Gastrocnemius medialis (tissue), 4 donors: ENCODE results near the gene AUTS2. TPM values are rescaled to one million over a fixed set of nuclear protein-coding genes. Genes with fewer than 3 reads are reported as not detected.

Source experiments
- ATAC-seq, 2 donors: fragments of 150-250 bp; one replicate each; pipeline ENCODE4 v1.9.1; 2016
- DNase-seq, 2 donors: peaks; one replicate each; pipeline ENCODE4 v3.0.0-alpha.2; 2019
- H3K27ac ChIP-seq, 4 donors: fragments of 200-600 bp; sonication (generic); 1 replicate in 1 of 4; 2 replicates in 3 of 4; pipeline ENCODE4 v1.5.1; 2016 to 2018; ENCODE audit warnings: mild to moderate bottlenecking in 2 of 4, moderate library complexity in 1 of 4
- H3K27me3 ChIP-seq, 3 donors: fragments of 200-600 bp; sonication (generic) in 2 of 3; 1 replicate in 1 of 3; 2 replicates in 2 of 3; pipeline versions ENCODE4 v1.5.1 to v1.6.0; 2016 to 2019; ENCODE audit warnings: mild to moderate bottlenecking in 1 of 3, moderate library complexity in 1 of 3
- H3K36me3 ChIP-seq, 2 donors: fragments of 200-600 bp; sonication (generic) in 1 of 2; one replicate each; pipeline ENCODE4 v1.5.1; 2017 to 2018
- H3K4me1 ChIP-seq, 2 donors: fragments of 200-600 bp; sonication (generic) in 1 of 2; one replicate each; pipeline ENCODE4 v1.5.1; 2016 to 2017; ENCODE audit warnings: mild to moderate bottlenecking in 2 of 2
- H3K4me3 ChIP-seq, 4 donors: fragments of 200-600 bp; sonication (generic) in 3 of 4; 1 replicate in 1 of 4; 2 replicates in 3 of 4; pipeline ENCODE4 v1.5.1; 2016 to 2019; ENCODE audit warnings: mild to moderate bottlenecking in 2 of 4
- H3K9me3 ChIP-seq, 3 donors: fragments of 200-600 bp; sonication (generic) in 2 of 3; 1 replicate in 1 of 3; 2 replicates in 2 of 3; pipeline ENCODE4 v1.5.1; 2016 to 2019
- CTCF ChIP-seq, 5 experiments: fragments of 450-650 bp in 3 of 5; fragments of 200-600 bp in 2 of 5; sonication (generic) in 2 of 5; IDR thresholded peaks in 4 of 5; conservative IDR thresholded peaks in 1 of 5; 1 replicate in 4 of 5; 2 replicates in 1 of 5; pipeline ENCODE4 v1.5.1; 2016 to 2019; ENCODE audit warnings: antibody characterized with exemption in 5 of 5, mild to moderate bottlenecking in 3 of 5, moderate library complexity in 3 of 5
- POLR2A ChIP-seq, 2 donors: fragments of 450-650 bp; IDR thresholded peaks; one replicate each; pipeline ENCODE4 v1.6.1; 2017; ENCODE audit warnings: antibody characterized with exemption in 2 of 2, mild to moderate bottlenecking in 2 of 2, moderate library complexity in 2 of 2
- in situ Hi-C, 4 donors: fragments of 200-750 bp; cut with MboI; loops; one replicate each; pipeline versions ENCODE4 v1.15.0 to v1.8.0; 2017; ENCODE audit warnings: low sequenced_read_pairs in 4 of 4
- intact Hi-C: fragments of 100-400 bp; cut with DNase I; formaldehyde crosslinking; loops from one replicate; pipeline ENCODE4 v1.15.1; 2023; ENCODE audit warnings: low total_unique reads
- total RNA-seq, 4 donors: library from RNA; depleted of rRNA; stranded (reverse); fragments of >200 nt; gene quantifications; one replicate each; pipeline versions ENCODE4 v1.1.0 to v1.2.3, GENCODE V29; 2016

Gene AUTS2
- total RNA-seq, 4 donors from 2014 or later = 2.5 to 16.2 (median 8.5) TPM

GRCh38 chr7:70325509-70326101 is 727.3 kb downstream of the AUTS2 start:
- intact Hi-C loops = no loop called here
- ATAC-seq (no peak), DNase-seq (no peak)
- TF ChIP-seq POLR2A (IDR thresholded peaks at IDR 0.05) (no peak), CTCF (IDR thresholded peaks at IDR 0.05 in 4 of 5, conservative IDR thresholded peaks at IDR 0.05 in 1 of 5) (no peak)
- Histone ChIP-seq H3K4me3 (no peak overlapping the region), H3K4me1 (no peaks in the 10 kb centered on the region), H3K9me3 (no peaks in the 10 kb centered on the region), H3K36me3 (no peaks in the 10 kb centered on the region), H3K27me3 (no peaks in the 10 kb centered on the region), H3K27ac (no peak overlapping the region)
- in situ Hi-C loops = no loop called here

- in situ Hi-C loops (no loop called here), intact Hi-C loops (no loop called here)
- no peak for ATAC-seq
- Histone ChIP-seq H3K36me3 (no peaks in the 10 kb centered on the region), H3K4me3 (no peak overlapping the region), H3K27me3 (no peaks in the 10 kb centered on the region), H3K27ac (no peak overlapping the region), H3K4me1 (no peaks in the 10 kb centered on the region), H3K9me3 (no peaks in the 10 kb centered on the region)
- TF ChIP-seq POLR2A (IDR thresholded peaks at IDR 0.05) = no peak
- no peak for DNase-seq
These were observed 736.0 kb downstream of the AUTS2 start for GRCh38 chr7:70334295-70334694.

DNA sequence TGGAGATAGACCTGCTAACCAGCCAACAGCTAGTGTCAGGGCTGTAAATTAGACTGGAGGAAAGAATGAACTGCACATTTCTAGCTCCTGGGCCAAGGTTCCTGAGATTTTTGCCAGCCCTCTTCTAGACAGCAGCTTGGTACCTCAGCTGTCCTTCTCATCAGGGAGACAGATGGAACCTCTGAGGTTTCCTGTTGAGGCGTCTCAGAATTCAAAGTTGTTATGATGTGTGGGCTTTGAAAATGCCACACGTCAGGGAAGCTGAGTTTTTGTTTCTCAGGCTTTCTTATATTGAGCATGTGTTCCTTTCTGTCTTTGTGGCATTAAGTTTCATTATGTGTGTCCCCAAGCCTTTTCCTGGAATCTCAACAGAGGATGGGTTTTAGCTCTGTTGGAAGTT is 736.6 kb downstream of the AUTS2 start:
- Histone ChIP-seq H3K36me3 (no peaks in the 10 kb centered on the region), H3K4me3 (no peak overlapping the region), H3K27ac (no peak overlapping the region), H3K9me3 (no peaks in the 10 kb centered on the region), H3K4me1 (no peaks in the 10 kb centered on the region), H3K27me3 (no peaks in the 10 kb centered on the region)
- no peak for ATAC-seq
- TF ChIP-seq CTCF (IDR thresholded peaks at IDR 0.05 in 4 of 5, conservative IDR thresholded peaks at IDR 0.05 in 1 of 5) (no peak), POLR2A (IDR thresholded peaks at IDR 0.05) (no peak)
- in situ Hi-C loops (no loop called here), intact Hi-C loops (no loop called here)
- no peak for DNase-seq

DNA sequence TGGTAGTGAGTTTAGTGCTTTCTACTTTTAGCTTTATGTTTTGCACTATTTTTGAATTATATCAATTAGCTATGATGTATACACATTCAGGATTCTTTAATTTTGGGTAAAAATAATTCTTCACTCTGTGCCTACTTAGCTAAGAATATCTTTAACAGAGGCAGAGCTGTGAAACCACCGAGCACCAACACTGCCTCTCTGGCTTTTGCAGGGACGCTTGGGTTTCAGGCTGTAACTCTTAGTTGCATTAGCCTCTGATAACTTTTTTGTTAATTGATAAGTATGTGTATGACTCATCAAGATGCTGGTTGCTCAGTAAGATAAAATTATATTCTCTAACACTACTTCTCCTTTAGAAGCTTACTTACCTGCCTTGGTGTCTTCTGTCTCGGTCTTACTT is 738.3 kb downstream of the AUTS2 start:
- in situ Hi-C loops (no loop called here), intact Hi-C loops (no loop called here)
- Histone ChIP-seq H3K36me3 (no peaks in the 10 kb centered on the region), H3K27ac (no peak overlapping the region), H3K27me3 (no peaks in the 10 kb centered on the region), H3K4me1 (no peaks in the 10 kb centered on the region), H3K4me3 (no peak overlapping the region), H3K9me3 (no peaks in the 10 kb centered on the region)
- no peak for ATAC-seq
- no peak for DNase-seq
- TF ChIP-seq CTCF (IDR thresholded peaks at IDR 0.05 in 4 of 5, conservative IDR thresholded peaks at IDR 0.05 in 1 of 5) (no peak), POLR2A (IDR thresholded peaks at IDR 0.05) (no peak)

DNA sequence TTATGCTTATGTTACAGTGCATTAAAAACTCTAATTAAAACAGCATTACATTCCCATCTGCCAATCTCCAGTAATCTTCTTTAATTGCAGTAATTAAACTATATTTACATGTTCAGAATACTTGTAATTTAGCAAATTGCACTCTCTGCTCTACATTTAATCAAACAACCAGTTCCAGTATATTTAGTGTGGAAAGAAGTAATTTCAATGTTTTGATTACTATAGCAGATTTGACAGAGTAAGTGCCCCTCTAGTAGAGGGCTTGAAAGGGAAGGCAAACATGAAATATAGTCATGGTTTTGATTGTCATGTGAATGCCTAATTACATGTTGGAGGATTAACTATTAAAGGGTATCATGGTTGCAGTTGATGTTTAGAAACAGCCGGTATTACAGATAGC is 739.7 kb downstream of the AUTS2 start:
- Histone ChIP-seq H3K27me3 (no peaks in the 10 kb centered on the region), H3K9me3 (no peaks in the 10 kb centered on the region), H3K27ac (no peak overlapping the region), H3K4me3 (no peak overlapping the region), H3K36me3 (no peaks in the 10 kb centered on the region), H3K4me1 (no peaks in the 10 kb centered on the region)
- TF ChIP-seq POLR2A (IDR thresholded peaks at IDR 0.05) (no peak), CTCF (IDR thresholded peaks at IDR 0.05 in 4 of 5, conservative IDR thresholded peaks at IDR 0.05 in 1 of 5) (no peak)
- in situ Hi-C loops (no loop called here), intact Hi-C loops (no loop called here)
- DNase-seq = no peak
- ATAC-seq = no peak
